GM03348 (cell line): ENCODE data around the gene HOXD1.

Experiments used
- DNase-seq: peaks from one replicate; pipeline ENCODE4 v3.0.0; 2012; ENCODE audit warnings: low spot score

Gene HOXD1

GRCh38 chr2:176152350-176153181 is 35.9 kb upstream of the HOXD1 start:
- DNase-seq: no peak

- DNase-seq: no peak
Observed at GRCh38 chr2:176154576-176155252, 33.8 kb upstream of the HOXD1 start.

- DNase-seq: no peak
Observed at GRCh38 chr2:176155356-176156044, 33.0 kb upstream of the HOXD1 start.

GRCh38 chr2:176156301-176156806 is 32.1 kb upstream of the HOXD1 start:
- DNase-seq: no peak

- peak; percentile 54 for DNase-seq
Observed at GRCh38 chr2:176156807-176157498, 31.5 kb upstream of the HOXD1 start, which contains the start of gene HOXD3. Gene HOXD3 (plus strand): TSS chr2:176157307. CDS start chr2:176169115, 11,808 bp downstream.

GRCh38 chr2:176157499-176158185 is 30.8 kb upstream of the HOXD1 start:
- DNase-seq: peak; percentile 37

- DNase-seq: no peak
Observed at GRCh38 chr2:176158186-176158591, 30.3 kb upstream of the HOXD1 start.

- no peak for DNase-seq
Observed at GRCh38 chr2:176158855-176159662, 29.4 kb upstream of the HOXD1 start.

GRCh38 chr2:176159663-176160250 is 28.7 kb upstream of the HOXD1 start:
- DNase-seq: no peak

- no peak for DNase-seq
Observed at GRCh38 chr2:176160251-176160985, 28.1 kb upstream of the HOXD1 start.

GRCh38 chr2:176160986-176161824 is 27.3 kb upstream of the HOXD1 start:
- no peak for DNase-seq

- DNase-seq: peak; percentile 81
Observed at GRCh38 chr2:176161825-176162626, 26.4 kb upstream of the HOXD1 start.

GRCh38 chr2:176162911-176163671 is 25.4 kb upstream of the HOXD1 start:
- DNase-seq: no peak

- DNase-seq: no peak
Observed at GRCh38 chr2:176163672-176164056, 24.8 kb upstream of the HOXD1 start.

- DNase-seq: no peak
Observed at GRCh38 chr2:176164201-176164600, 24.3 kb upstream of the HOXD1 start.

- no peak for DNase-seq
Observed at GRCh38 chr2:176164611-176165369, 23.7 kb upstream of the HOXD1 start.
